H1 (cell line): ENCODE data around the gene PRR20A.
"Not testable (repeated sequence)": the region's sequence is repeated elsewhere in the genome, so short reads cannot be mapped to it uniquely, and the experiment has no call there.

Source experiments
- CEBPB ChIP-seq: IDR thresholded peaks from 2 replicates; pipeline ENCODE4 v1.6.1; 2012; ENCODE audit warnings: low read depth, low read length
- EP300 ChIP-seq, 2 experiments: IDR thresholded peaks; 1 replicate in 1 of 2; 2 replicates in 1 of 2; pipeline ENCODE4 v1.6.1; 2011 to 2012; ENCODE audit warnings: low read depth in 2 of 2, low read length in 2 of 2, mild to moderate bottlenecking in 2 of 2, borderline replicate concordance in 1 of 2, inconsistent platforms in 1 of 2, moderate library complexity in 1 of 2
- FOSL1 ChIP-seq: IDR thresholded peaks from 2 replicates; pipeline ENCODE4 v1.6.1; 2011; ENCODE audit warnings: mild to moderate bottlenecking, low read depth, low read length, moderate library complexity; ENCODE audit not compliant: insufficient read depth
- HDAC6 ChIP-seq: IDR thresholded peaks from one replicate; pipeline ENCODE4 v1.7.1; 2012; ENCODE audit warnings: low read depth, mild to moderate bottlenecking, inconsistent platforms, low read length, moderate library complexity
- NANOG ChIP-seq: IDR thresholded peaks from 2 replicates; pipeline ENCODE4 v1.6.1; 2011; ENCODE audit warnings: low read length, low read depth, mild to moderate bottlenecking, inconsistent platforms; ENCODE audit not compliant: insufficient read depth, poor library complexity, severe bottlenecking
- POLR2A ChIP-seq, 2 experiments: IDR thresholded peaks; 1 replicate in 1 of 2; 2 replicates in 1 of 2; pipeline ENCODE4 v1.6.1; 2011; ENCODE audit warnings: low read depth in 2 of 2, low read length in 2 of 2, mild to moderate bottlenecking in 2 of 2; ENCODE audit errors: control extremely low read depth in 1 of 2
- RAD21 ChIP-seq, 2 experiments: IDR thresholded peaks in 1 of 2; conservative IDR thresholded peaks in 1 of 2; 2 replicates each; pipeline ENCODE4 v1.6.1; 2011; ENCODE audit warnings: low read depth in 2 of 2, low read length in 2 of 2, improper control_type of control experiment in 1 of 2, inconsistent platforms in 1 of 2, mild to moderate bottlenecking in 1 of 2, moderate library complexity in 1 of 2
- RNF2 ChIP-seq: fragments of 200-900, 300-1000 bp; sonication (generic); IDR thresholded peaks from 2 replicates; pipeline ENCODE4 v1.7.1; 2016; ENCODE audit warnings: borderline replicate concordance, low read depth, mild to moderate bottlenecking, antibody characterized with exemption, low read length; ENCODE audit not compliant: poor library complexity, severe bottlenecking; ENCODE audit errors: missing control alignments
- SUZ12 ChIP-seq: fragments of 200-600 bp; sonication (generic); IDR thresholded peaks from 2 replicates; pipeline ENCODE4 v1.6.1; 2012; ENCODE audit warnings: mild to moderate bottlenecking, inconsistent platforms, low read length, moderate library complexity, mixed read lengths
- TAF7 ChIP-seq: optimal IDR thresholded peaks from 2 replicates; pipeline ENCODE3; 2011; ENCODE audit warnings: low read depth, mild to moderate bottlenecking, inconsistent platforms, low read length, moderate library complexity, borderline replicate concordance
- TCF12 ChIP-seq: IDR thresholded peaks from 2 replicates; pipeline ENCODE4 v1.6.1; 2011; ENCODE audit warnings: low read depth, mild to moderate bottlenecking, low read length
- TF ChIP-seq, protein P1 (sequence below), 3 experiments: IDR thresholded peaks; 1 replicate in 2 of 3; 2 replicates in 1 of 3; pipeline versions ENCODE4 v1.5.1 to v1.6.1; 2011; ENCODE audit warnings: low read length in 3 of 3, mild to moderate bottlenecking in 3 of 3, inconsistent platforms in 2 of 3, low read depth in 1 of 3, moderate library complexity in 1 of 3; ENCODE audit not compliant: insufficient read depth in 1 of 3; ENCODE audit errors: control extremely low read depth in 1 of 3
- TF ChIP-seq, protein P2 (sequence below): IDR thresholded peaks from 2 replicates; pipeline ENCODE4 v1.6.1; 2012; ENCODE audit warnings: inconsistent platforms

DNA sequence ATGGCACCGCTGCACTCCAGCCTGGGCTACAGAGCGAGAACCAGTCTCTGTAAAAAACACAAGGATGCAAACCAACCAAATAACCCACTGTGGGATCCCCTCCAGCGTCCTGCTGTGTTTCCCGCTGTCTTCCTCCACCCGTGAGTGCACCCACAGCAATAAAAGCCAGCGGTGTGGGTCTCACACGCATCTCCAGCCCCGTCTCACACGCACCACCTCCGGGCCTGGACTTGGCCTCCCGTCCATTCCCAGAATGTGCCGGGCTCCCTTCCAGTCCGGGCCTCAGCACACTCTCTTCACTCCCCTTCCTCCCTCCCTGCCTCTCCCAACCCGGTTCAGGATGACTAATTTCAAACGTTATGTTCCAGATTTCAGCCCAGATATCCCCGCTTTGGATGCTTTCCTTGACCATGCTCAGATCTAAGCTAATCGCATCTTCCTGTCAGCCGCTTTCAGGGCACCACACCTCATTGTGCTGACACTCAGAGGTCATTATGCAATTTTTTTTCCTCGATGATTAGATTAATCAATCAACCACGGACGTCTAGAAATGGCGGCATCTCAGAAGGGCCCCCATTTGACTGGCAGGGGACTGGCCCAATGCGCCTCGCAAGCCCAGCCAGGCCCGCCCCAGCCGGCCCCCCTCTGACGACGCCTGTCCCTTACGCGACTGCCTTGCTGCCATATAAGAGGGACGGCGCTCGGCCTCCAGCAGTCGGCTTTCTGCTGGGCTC, at the start of gene PRR20A:
- TF ChIP-seq POLR2A (IDR thresholded peaks at IDR 0.05; ENCODE audit: control extremely low read depth in 1 of 2, low read depth in 2 of 2, low read length in 2 of 2); CEBPB; NANOG; SUZ12; FOSL1; RNF2; EP300 (IDR thresholded peaks at IDR 0.05; ENCODE audit: borderline replicate concordance in 1 of 2, low read depth in 2 of 2, low read length in 2 of 2); RAD21 (IDR thresholded peaks at IDR 0.05 in 1 of 2, conservative IDR thresholded peaks at IDR 0.05 in 1 of 2; ENCODE audit: low read depth in 2 of 2, low read length in 2 of 2); TCF12; HDAC6; TAF7: not testable (repeated sequence)
- TF ChIP-seq, protein P1, sequence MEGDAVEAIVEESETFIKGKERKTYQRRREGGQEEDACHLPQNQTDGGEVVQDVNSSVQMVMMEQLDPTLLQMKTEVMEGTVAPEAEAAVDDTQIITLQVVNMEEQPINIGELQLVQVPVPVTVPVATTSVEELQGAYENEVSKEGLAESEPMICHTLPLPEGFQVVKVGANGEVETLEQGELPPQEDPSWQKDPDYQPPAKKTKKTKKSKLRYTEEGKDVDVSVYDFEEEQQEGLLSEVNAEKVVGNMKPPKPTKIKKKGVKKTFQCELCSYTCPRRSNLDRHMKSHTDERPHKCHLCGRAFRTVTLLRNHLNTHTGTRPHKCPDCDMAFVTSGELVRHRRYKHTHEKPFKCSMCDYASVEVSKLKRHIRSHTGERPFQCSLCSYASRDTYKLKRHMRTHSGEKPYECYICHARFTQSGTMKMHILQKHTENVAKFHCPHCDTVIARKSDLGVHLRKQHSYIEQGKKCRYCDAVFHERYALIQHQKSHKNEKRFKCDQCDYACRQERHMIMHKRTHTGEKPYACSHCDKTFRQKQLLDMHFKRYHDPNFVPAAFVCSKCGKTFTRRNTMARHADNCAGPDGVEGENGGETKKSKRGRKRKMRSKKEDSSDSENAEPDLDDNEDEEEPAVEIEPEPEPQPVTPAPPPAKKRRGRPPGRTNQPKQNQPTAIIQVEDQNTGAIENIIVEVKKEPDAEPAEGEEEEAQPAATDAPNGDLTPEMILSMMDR (IDR thresholded peaks at IDR 0.05; ENCODE audit: control extremely low read depth in 1 of 3, insufficient read depth in 1 of 3, low read depth in 1 of 3, low read length in 3 of 3): not testable (repeated sequence)
- TF ChIP-seq, protein P2, sequence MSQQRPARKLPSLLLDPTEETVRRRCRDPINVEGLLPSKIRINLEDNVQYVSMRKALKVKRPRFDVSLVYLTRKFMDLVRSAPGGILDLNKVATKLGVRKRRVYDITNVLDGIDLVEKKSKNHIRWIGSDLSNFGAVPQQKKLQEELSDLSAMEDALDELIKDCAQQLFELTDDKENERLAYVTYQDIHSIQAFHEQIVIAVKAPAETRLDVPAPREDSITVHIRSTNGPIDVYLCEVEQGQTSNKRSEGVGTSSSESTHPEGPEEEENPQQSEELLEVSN: not testable (repeated sequence)
